Measurements from ENCODE around the gene RAB3IP. TPM values are rescaled to one million over a fixed set of nuclear protein-coding genes. Genes with fewer than 3 reads are reported as not detected.
"Not testable (repeated sequence)": the region's sequence is repeated elsewhere in the genome, so short reads cannot be mapped to it uniquely, and the experiment has no call there.

The RAB3IP gene
- polyA plus RNA-seq, 1 donor: 81.7 TPM

DNA sequence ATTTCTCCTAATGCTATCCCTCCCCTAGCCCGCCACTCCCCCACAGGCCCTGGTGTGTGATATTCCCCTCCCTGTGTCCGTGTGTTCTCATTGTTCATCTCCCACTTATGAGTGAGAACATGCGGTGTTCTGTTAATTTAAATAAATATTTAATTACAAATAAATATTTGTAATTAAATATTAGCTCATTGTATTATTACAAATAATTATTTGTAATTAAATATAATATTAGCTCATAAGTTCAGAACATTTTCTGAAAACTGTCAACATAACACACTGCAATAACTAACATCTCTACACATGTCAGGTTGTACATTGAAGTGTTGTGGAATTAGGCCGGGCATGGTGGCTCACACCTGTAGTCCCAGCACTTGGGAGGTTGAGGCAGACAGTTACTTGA lies 5.4 kb downstream of the RAB3IP start:
- no peak for DNase-seq

DNA sequence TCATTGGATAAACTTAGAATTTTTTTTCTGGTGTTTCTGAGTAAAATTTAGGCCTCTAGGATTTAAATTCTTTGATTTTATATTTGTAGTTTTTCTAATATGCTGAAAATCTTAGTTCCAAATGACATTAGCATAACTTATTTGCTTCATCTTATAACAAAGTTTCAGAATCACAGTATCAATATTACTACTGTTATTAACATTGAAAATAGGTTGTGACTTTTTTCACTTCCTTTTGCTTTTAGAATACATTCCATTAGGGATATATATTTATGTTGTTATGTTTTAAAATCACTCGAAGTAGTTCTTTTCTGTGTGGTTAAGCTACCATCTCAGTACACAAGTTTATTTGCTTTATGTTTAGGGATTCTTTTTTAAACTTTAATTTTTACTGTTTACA lies 12.8 kb downstream of the RAB3IP start:
- DNase-seq: no peak

DNA sequence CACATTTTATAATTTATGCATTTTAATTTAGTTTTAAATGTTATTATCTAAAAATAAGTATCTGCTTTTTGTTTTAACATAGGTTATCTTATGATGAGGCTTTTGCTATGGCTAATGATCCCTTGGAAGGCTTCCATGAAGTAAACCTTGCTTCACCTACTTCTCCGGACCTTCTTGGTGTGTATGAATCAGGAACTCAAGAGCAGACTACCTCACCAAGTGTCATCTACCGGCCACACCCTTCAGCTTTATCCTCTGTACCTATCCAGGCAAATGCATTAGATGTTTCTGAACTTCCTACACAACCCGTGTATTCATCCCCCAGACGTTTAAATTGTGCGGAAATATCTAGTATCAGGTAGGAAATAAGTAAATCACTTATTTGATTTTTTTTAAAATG lies 16.6 kb downstream of the RAB3IP start:
- DNase-seq: no peak

DNA sequence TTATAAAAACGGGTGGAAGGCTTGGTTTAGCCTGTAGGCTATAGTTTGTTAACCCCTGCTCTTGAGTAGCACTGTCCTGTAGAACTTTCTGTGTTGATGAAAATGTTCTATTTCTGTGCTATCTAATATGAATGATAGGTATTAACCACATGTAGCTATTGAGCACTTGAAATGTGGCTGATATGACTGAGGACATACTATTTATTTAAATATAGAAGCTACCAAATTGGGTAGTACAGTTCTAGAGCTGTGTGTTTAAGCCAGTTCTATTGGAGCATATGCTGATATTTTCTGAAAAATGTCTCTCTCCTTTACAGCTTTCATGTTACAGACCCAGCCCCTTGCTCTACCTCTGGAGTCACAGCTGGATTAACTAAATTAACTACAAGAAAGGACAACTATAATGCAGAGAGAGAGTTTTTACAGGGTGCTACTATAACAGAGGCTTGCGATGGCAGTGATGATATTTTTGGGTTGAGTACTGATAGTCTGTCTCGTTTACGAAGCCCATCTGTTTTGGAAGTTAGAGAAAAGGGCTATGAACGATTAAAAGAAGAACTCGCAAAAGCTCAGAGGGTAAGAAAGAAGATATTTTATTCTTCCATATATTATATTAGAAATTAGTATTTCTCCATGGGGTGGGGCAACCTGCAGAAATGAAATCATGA lies 17.6 kb downstream of the RAB3IP start:
- no peak for DNase-seq

DNA sequence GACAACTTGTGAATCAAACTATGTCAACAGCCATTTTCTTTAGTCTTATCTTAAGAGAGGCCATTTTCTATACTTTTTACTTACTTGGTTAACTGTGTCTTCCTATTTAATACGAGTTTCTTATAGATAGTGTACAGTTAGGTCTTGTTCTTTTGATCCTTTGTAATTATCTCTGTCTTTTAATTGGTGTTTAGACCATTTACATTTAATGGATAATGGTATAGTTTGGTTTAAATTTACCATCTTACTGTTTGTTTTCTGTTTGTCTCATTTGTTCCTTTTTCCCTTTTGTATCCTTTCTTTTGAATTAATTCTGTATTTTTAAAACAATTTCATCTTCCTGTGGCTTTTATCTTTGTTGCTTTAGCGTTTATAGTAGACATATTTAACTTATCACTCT lies 19.4 kb downstream of the RAB3IP start:
- DNase-seq: no peak

DNA sequence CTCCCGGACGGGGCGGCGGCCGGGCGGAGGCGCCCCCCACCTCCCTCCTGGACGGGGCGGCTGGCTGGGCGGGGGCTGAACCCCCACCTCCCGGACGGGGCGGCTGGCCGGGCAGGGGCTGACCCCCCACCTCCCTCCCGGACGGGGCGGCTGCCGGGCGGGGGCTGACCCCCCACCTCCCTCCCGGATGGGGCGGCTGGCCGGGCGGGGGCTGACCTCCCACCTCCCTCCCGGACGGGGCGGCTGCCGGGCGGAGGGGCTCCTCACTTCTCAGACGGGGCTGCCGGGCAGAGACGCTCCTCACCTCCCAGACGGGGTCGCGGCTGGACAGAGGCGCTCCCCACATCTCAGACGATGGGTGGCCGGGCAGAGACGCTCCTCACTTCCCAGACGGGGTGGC lies 20.9 kb downstream of the RAB3IP start:
- DNase-seq: not testable (repeated sequence)

DNA sequence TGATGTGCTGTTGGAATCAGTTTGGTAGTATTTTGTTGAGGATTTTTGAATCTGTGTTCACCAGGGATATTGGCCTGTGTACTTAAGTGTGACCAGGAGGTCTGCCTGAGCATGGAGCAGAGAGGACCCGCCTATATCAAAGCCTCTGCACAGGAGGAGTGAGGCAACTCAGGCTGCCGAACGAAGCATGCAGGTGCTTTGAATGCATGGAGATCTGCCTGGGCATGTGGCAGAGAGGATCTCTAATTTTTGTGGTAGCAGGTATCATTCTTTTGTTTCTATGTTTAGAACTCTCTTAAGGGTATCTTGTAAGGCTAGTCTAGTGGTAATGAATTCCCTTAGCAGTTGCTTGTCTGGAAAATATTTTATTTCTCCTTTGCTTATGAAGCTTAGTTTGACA lies 26.9 kb downstream of the RAB3IP start:
- no peak for DNase-seq

DNA sequence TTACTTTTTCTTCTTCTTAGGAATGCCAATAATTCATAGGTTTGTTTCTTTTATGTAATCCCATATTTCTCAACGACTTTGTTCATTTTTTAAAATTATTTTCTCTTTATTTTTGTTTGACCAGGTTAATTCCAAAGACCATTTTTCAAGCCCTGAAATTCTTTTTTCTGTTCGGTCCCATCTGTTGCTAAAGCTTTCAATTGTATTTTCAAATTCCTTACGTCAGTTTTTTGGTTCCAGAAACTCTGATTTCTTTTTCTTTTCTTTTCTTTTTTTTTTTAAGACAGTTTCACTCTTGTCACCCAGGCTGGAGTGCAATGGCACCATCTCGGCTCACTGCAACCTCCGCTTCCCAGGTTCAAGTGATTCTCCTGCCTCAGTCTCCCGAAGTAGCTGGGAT lies 27.6 kb downstream of the RAB3IP start:
- no peak for DNase-seq

DNA sequence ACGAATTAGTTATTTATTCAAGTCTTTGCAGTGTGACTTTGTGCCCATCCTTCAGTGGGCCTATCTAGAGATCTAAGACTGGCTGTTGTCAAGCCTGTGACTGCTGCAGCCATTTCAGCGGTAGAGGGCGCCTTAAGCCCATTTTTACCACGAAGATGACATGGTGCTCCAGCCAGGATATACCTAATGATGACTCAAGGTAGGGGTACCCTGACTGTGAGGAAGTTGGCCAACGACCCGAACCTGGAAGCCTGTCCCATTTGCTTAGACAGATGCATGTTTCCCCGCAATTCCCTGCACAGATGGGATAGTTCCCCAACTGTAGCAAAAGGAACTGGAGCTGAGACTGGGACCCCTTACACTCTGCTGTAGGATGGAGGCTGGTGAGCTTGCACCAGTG lies 41.3 kb downstream of the RAB3IP start:
- no peak for DNase-seq

DNA sequence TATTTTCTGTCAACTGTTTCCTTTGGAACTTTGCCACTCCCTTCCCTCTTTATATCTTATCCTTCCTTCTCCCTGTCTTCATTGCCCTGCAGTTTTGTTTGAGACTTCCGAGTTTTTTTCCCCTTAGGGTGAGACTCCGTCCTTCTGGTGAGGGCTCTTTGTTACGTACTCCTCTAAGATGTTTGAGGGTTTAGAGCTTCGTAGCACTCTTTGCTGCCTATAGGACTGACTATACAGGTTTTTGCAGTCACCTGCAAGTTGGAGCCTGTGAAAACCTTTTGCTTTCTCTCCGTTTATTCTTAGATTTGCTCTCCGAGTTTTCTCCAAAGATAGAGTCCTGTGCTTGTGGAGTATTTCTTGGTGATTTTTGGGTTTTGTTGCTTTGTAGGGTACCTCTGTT lies 44.7 kb downstream of the RAB3IP start:
- no peak for DNase-seq

DNA sequence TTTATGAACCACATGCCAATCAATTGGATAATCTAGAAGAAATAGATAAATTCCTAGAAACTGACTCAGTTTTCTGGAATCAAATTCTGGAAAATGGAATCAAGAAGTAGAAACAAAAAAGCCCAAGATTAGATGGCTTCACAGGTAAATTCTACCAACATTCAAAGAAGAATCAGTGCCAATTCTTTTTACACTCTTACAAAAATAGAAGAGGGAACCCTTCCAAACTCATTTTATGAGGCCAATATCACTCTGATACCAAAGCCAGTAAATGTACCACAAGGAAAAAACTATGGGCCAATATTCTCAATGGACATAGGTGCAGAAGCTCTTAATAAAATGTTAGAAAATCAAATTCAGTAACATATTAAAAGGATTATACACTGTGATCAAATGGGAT lies 50.7 kb downstream of the RAB3IP start:
- DNase-seq: no peak

DNA sequence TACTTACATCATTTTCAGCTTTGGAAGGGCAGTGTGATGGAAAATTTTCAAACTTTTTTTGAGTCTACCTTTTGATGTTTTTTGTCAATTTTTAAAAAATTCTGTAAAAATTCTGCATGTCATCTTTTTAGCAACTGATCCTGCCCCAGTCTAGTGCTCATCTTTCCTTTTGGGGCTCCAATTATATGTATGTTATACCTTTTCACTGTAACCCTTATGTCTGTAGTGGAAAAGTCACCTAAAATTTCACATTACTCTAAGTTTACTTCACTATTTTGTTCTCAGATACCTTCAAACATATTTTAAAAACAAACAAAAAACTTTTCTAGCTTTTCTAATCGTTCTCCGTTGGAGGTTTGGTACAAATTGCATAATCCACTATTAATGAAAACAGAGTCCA lies 53.9 kb downstream of the RAB3IP start:
- no peak for DNase-seq

DNA sequence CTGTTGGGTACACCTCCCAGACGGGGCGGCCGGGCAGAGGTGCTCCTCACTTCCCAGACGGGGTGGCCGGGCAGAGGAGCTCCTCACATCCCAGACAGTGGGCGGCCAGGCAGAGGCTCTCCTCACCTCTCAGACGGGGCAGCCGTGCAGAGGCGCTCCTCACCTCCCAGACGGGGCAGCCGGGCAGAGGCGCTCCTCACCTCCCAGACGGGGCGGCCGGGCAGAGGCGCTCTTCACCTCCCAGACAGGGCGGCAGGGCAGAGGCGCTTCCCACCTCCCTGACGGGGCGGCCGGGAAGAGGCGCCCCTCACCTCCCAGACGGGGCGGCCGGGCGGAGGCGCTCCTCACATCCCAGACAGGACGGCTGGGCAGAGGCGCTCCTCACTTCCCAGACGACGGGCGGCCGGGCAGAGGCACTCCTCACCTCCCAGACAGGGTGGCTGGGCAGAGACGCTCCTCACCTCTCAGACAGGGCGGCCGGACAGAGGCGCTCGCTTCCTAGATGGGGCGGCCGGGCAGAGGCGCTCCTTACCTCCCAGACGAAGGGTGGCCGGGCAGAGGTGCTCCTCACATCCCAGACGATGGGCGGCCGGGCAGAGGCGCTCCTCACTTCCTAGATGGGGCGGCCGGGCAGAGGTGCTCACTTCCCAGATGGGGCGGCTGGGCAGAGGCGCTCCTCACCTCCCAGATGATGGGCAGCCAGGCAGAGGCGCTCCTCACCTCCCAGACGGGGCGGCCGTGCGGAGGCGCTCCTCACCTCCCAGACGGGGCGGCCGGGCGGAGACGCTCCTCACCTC lies 68.6 kb downstream of the RAB3IP start:
- not testable (repeated sequence) for DNase-seq

DNA sequence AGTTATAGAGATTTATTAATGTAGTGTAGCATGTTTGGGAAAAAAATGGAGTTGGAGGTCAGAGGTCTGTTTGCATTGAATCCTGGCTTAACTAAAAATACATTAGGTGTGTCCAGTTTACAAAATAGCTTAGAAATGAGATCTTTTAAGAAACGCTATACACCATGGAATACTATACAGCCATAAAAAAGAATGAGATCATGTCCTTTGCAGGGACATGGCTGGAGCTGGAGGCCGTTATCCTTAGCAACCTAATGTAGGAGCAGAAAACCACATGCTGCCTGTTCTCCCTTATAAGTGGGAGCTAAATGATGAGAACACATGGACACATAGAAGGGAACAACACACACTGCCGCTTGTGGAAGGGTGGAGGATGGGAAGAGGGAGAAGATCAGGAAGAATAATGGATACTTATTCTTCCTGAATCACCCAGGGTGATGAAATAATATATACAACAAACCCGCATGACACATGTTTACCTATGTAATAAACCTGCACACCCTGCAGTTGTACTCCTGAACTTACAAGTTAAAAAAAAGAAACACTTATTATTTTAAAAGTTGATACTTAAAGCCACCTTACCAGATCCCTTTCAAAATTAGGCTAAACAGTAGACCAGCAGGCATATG lies 72.3 kb downstream of the RAB3IP start:
- no peak for DNase-seq

DNA sequence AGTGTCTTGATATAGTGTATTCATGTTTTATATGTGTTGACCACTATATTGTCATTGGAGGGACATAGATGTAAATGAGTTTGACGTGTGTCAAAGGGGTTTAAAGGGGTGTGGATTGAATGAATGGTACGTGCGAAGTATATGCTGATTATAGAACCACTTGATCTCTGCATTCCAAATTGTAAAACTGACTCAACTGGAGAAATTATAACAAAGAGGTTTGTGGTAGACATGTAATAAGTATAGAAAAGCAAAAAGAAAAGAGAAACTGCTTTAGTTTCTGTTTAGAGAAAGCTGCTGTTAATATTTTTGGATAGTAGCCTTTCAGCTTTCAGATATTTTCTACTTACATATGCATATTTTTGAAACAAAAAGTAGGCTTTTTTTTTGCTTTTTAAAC lies 77.4 kb downstream of the RAB3IP start:
- no peak for DNase-seq

DNA sequence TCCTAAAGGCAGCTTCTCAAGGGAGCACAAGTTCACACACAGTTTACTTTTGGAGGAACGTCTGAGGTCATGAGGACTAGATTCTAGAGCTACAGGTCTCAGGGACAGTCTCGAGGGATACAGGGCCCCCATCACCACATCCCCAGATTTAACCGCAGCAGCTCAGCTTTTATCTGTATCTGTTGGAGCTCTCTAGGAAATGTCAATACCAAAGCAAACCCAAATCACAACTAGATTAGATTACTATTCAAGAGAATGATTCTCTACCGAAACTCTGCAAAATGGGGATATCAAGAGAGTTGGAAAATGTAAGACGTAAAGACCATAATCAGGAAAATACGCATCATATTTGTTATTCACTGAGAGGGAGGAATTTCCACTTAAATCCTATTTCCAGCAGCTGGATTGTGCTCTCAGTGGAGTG lies 82.4 kb downstream of the RAB3IP start:
- DNase-seq: no peak

DNA sequence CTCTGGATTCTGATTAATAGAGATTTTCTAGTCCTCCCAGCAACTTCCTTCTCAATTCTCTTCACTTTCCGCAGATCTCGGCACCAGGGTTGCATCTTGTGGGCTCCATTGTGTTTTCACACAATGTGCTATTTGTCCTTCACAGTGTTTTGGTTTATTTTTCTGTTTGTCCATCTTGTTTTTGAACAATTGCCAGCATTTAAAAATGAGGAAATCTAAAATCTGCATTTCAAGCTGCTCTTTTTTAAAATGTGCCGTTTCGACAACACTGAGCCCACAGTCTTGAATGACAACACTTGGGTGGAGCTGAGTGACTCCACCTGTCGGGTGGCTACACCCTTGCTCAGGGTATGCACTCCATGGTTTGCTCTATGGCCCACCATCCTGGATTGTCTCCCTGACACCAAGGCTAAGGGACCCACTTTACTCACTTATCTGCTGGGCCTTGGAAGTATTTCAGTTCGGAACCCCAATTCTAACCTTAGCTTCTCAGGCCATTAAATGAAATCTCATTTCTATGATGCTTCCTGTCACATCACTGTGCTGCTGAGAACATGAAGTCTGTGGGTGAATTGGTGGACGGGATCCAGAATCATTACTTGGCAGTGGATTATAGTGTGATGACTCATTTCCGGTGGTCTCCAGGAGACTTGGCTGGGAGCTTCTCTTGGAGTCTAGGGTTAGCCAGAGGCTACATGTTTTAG lies 82.9 kb downstream of the RAB3IP start:
- DNase-seq: no peak

DNA sequence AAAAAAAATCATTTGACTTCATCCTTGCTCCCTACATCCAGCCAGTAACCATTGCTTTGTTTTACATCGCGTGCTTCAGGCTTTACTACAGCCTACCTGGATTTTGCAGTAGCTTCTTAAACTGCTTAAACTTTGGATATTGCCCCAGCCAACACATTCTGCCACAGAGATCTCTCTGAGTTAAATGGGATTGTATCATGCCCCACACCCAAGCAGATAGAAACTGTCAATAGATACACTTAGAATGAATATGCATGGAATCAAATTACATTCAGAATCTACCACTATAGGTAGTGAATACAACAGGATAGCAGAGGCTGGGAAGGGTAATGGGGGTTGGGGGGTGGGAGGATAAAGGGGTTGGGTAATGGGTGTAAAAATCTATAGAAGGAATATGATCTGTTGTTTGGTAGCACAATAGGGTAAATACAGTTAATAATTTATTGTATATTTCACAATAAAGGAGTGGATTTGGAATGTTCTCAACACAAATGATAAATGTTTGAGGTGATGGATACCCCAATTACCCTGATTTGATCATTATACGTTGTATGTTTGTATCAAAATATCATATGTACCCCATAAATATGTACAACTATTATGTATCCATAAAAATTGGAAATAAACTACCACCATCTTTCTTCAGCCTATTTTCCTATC lies 83.7 kb downstream of the RAB3IP start:
- DNase-seq: no peak

DNA sequence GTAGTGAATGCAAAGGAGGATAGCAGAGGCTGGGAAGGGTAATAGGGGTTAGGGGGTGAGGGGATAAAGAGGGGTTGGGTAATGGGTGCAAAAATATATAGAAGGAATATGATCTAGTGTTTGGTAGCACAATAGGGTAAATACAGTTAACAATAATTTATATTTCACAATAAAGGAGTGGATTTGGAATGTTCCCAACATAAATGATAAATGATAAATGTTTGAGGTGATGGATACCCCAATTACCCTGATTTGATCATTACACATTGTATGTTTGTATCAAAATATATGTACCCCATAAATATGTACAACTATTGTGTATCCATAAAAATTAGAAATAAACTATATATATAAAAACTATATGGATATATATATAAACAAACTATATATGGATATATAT lies 85.4 kb downstream of the RAB3IP start:
- DNase-seq: no peak

DNA sequence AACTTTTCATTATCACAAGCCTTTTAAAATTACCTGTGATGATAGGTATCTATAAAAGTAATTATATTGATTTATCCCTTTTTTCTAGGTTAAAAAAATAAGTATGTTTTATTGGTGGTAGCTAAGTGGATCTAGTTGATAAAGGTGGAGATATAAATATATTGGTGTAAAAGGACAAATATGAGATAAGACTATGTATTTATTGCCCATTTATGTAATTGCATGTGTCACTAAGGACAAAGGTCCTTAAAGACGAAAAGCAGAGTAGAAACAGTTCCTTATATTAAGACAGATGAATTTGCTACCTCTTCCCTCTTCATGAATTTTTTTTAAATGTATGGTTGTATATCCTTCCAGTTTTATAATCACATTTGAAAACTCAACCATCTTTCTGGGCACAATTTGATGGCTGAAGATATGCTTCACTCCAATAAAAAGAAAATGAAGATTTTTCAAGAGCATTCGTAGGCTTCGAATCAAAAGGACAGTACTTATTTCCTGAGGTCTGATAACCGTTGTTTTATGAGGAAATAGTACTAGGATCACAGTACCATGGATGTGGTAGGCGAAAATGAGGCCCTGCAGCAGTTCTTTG lies 86.4 kb downstream of the RAB3IP start, which contains the start of gene MYRFL:
Gene MYRFL, plus strand, starts transcription at position 262 of the 595 bp plus-strand sequence. Its CDS starts 291 bp downstream, at position 553.
- no peak for DNase-seq

DNA sequence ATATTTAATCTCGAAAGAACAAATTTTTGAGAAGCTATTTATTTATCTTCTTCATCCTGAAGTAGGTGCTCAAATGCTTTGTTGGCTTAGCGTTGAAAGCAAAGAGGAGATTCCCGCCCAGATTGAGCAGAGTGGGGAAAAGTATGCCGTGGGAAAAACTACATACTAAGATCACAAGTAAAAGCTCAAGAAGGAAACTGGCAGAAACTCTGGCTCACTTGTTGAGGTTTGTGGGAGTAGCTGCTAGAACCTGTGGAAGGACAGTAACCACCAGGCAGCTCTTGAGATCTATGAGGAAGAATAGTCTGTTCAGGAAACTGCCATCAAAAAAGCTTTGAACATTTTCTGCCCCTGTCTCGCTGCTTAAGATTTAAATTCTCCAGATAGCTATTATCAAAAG lies 90.2 kb downstream of the RAB3IP start:
- no peak for DNase-seq

DNA sequence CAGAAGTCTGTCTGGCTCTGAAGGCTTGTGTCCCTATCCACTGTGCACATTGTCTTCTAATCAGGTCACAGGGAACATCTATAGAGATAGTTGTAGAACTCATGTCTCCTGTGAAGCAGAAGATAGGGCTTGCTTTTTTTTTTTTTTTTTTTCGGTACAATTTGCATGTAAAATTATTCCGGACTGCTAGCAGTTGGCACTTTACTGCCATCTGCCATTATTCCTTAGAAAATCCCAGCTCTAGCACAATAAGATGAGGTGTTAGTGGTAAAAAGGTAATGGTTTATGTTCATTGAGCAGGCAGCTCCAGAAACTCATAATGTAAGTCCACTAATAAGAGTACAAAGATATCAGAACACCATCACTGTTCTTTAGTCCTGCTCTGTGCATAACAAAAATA lies 95.0 kb downstream of the RAB3IP start:
- DNase-seq: no peak
